HG02610 (cell line): ENCODE measurements around the gene TTPAL.
A peak's percentile ranks its signal among the peaks of the same experiment; 100 is the strongest.
"Not testable (repeated sequence)": the region's sequence is repeated elsewhere in the genome, so short reads cannot be mapped to it uniquely, and the experiment has no call there.

Source experiments
- ATAC-seq: cut with Tn5 transposase; IDR thresholded peaks from one replicate; pipeline ENCODE4 v1.9.1; 2021; ENCODE audit warnings: mild to moderate bottlenecking, moderate library complexity; ENCODE audit not compliant: unreplicated experiment

Gene TTPAL

GRCh38 chr20:44467289-44467883, 8.3 kb upstream of the TTPAL start:
- no peak for ATAC-seq

- no peak for ATAC-seq
These were observed 7.5 kb upstream of the TTPAL start for GRCh38 chr20:44468044-44468782.

DNA sequence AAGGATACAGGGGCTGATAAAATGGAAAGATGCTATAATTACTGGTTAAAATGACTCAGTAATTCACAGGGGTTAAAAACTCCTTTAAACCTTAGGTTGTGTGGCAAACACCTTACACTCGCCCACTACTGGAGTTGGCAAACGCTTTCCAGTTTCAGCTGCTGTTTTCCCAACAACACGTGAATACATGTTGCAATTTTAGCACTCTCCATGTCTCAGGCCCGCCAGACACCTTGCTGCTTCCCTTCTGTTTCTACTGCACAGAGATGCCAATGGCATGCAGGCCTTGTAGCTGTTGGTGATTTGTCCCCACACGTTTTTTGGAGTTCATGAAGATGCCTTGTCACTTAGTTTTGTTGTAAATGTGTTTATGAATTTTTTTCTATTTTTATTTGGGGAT, 5.3 kb upstream of the TTPAL start:
- ATAC-seq: no peak

GRCh38 chr20:44471481-44471882, 4.2 kb upstream of the TTPAL start:
- ATAC-seq: no peak

DNA sequence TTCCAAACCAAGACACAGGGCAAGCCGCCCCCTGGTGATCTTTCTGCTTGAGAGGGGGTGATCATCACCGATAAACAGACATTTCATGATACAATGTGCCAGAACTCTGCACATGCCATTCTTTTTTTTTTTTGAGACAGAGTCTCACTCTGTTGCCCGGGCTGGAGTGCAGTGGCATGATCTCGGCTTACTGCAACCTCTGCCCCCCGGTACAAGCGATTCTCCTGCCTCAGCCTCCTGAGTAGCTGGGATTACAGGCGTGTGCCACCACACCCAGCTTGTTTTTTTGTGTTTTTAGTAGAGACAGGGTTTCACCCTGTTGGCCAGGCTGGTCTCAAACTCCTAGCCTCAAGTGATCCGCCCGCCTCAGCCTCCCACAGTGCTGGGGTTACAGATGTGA, 3.4 kb upstream of the TTPAL start:
- ATAC-seq: not testable (repeated sequence)

GRCh38 chr20:44475372-44475693, 341 bp upstream of the TTPAL start:
- ATAC-seq: no peak

- no peak for ATAC-seq
These were observed 1.5 kb downstream of the TTPAL start for GRCh38 chr20:44477151-44477550.

GRCh38 chr20:44478206-44478605, 2.5 kb downstream of the TTPAL start:
- ATAC-seq: no peak

DNA sequence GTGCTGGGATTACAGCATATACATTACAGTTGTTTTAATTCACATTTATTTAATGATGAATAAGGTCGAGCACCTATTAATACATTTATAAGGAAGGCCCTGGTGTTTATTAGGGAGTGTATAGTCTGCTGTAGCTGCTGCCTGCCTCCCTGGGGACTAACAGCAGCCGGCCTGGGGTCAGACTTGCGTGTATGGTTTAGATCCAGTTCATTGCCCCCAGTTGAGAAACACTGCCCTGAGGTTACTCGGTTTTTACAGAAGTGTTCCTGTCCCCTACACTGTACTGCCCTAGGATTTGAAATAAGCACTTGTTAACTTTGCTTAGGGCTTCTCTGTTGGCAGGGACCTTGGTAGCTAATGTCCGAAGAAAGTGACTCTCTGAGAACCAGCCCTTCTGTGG, 4.0 kb downstream of the TTPAL start:
- no peak for ATAC-seq

GRCh38 chr20:44480097-44480496, 4.4 kb downstream of the TTPAL start:
- no peak for ATAC-seq

DNA sequence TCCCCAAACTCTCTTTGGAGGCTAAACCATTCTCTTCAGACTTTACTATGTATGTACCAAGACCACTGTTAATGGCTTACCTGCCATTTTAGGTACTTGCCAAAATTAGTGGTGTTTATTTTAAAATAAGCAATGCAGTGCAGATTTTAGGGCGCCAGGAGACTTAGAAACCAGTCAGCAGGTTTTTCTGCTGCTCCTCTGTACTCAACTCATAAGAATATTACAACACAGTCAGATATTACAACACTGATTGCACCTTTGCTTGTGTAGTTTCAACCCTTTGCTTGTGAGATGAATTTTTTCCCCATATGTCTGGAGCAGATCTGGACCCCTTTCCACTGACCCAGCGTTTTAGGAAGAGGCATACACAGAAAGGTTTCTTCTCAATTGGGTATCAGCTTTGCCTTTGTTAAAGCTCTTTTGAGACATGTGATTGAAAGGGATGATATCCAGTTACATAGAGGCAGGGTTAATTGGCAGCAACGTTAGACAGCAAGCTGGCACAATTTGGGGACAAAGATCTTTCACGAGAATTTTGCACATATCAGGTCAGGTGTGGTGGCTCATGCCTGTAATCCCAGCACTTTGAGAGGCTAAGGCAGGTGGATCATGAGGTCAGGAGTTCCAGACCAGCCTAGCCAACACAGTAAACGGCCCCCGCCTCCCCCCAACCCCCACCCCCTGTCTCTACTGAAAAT, 6.2 kb downstream of the TTPAL start:
- ATAC-seq: no peak

DNA sequence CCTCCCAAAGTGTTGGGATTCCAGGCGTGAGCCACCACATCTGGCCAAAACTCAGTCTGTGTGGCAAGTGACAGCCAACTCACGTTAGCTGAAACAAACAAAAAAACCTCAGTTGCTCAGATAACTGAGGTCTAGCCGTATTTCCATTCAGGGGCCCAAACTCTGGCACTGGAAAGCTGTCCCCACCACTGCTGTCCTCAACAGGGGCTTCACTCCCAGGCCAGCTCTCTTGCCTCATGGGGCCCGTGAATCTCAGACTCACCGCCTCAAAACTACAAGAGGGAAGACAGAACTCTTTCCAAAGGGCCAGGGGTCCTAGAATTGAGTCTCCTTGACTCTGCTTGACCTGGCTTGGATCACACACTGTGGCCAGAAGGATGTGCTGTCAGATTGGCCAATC, 7.4 kb downstream of the TTPAL start:
- ATAC-seq: no peak

- ATAC-seq: no peak
These were observed 9.6 kb downstream of the TTPAL start for GRCh38 chr20:44485078-44485829.

- no peak for ATAC-seq
These were observed 10.1 kb downstream of the TTPAL start for GRCh38 chr20:44485830-44486198.

GRCh38 chr20:44488551-44488950, 12.9 kb downstream of the TTPAL start:
- ATAC-seq: no peak

DNA sequence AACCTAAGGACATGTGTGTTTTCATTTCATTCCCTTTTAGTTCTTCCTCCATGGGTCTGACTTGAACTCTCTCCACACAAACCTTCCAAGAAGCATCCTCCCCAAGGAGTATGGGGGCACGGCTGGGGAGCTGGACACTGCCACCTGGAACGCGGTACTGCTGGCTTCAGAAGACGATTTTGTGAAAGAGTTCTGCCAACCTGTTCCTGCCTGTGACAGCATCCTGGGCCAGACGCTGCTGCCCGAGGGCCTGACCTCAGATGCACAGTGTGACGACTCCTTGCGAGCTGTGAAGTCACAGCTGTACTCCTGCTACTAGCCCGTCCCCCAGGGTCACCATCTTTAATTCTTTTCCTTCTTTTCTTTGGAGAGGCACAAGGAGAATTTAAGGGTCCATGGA, 13.5 kb downstream of the TTPAL start:
- no peak for ATAC-seq

GRCh38 chr20:44489931-44490330, 14.3 kb downstream of the TTPAL start:
- peak; percentile 41 for ATAC-seq

DNA sequence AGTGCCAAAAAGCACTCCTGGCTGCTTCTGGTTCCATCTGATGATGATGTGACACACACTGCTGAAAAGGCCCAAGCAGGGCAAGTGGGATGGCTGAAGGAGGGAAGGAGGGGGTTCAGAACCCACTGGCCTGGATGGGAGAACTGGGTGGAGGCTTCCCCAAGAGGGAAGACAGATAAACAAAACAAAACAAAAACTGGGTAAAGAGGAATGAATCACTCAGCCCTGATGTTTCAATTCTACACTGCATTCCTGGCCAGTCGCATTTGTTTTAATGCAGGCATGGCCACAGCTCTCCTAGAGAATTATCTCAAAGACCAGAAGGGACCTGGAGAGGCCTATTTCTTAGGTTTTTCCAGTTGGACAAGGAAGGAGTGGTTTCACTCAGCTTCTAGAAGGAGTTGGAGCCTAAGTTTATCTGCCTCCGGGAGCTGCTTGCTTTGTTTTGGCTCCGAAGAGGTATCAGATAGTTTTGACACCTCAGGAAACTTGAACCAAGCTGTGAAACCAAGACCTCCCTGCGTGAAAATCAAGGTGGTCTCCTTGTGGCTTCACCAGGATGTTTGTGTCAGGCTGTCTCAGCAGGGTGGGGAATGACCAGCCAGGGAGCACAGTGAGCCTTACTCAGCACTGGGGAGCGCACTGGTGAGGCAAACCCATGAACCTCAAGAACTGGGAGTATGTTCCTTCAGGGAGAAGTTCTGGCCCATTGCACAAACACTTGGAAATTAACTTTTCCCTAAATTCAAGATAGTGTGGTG, 16.1 kb downstream of the TTPAL start:
- no peak for ATAC-seq

- ATAC-seq: no peak
These were observed 18.6 kb downstream of the TTPAL start for GRCh38 chr20:44494266-44494665.

DNA sequence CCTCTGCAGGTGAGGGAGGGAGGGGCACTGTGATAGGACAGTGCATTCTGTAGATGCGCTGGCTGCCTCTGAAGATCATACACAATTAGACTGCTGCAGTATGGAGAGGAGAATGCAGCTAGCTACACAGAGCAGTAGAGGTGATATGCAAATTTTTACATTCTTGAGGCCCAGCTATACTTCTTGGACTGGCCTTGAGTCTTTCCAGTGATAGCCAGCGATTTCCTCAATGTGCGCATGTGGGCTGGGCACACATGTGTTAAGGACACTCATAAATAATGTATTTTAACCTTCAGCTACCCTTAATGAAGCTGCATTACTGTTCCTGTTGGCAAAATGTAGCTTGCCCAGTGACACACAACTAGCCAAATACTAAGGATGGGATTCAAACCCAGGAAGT, 19.0 kb downstream of the TTPAL start:
- no peak for ATAC-seq

GRCh38 chr20:44495257-44495656, 19.6 kb downstream of the TTPAL start:
- ATAC-seq: no peak
